ENCODE measurements around the gene HRH4.

HRH4 gene

DNA sequence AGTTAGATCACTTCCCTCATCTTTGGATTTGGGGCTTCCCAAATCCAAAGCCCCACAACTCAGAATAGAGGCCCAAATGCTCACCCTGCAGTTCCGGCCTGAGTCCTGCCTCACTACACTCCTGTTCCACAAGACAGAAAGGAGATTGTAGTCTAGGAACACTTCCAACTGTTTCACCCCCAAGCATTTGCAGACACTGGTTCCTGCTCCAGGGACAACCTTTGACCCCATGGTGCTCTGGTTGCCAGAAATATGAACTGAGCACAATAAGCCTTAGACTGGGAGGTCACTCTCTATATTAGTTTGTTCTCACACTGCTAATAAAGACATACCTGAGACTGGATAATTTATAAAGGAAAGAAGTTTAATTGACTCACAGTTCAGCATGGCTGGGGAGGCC, 49.0 kb downstream of the HRH4 start:
- DNase-seq (ENCODE audit: low read depth), result no peak

DNA sequence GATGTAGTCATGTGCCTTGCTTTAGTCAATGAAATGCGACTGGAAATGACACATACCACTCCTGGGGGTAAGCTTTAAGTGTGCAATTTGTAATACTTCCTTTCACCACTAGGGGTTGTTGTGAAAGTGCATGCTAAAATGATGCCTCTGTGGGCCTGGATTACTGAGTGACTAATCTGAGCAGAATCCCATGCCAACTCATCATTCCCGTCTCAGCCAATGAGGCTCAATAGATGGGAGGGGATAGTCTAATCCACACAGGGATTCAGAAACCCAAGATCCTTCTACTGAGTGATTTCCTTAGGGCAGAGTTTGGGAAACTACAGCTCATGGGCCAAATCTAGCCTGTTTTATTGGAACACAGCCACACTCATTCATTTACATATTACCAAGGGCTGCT, 54.0 kb downstream of the HRH4 start:
- no peak for DNase-seq (ENCODE audit: low read depth)

DNA sequence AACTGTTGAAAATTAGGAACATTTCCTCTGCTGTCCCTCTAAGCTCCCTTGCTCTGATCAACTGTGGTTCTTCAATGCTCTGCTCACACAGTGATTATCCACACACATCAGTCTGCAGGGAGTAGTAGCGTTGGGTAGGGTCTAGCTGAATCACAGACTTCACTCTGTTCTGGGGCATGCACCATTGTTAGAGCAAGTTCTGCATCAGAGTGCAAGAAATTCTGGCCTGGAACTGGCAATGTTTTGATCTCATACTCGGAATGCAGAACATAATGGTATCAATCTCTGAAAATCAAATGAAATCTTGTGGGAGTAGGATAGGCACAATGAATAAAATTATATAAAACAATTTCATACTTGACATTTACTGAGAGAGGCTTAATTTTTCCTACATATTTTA, 55.3 kb downstream of the HRH4 start:
- no peak for DNase-seq (ENCODE audit: low read depth)

GRCh38 chr18:24516261-24516660, 55.8 kb downstream of the HRH4 start:
- DNase-seq (ENCODE audit: low read depth), result no peak

GRCh38 chr18:24517554-24517953, 57.1 kb downstream of the HRH4 start:
- DNase-seq (ENCODE audit: low read depth), result no peak

DNA sequence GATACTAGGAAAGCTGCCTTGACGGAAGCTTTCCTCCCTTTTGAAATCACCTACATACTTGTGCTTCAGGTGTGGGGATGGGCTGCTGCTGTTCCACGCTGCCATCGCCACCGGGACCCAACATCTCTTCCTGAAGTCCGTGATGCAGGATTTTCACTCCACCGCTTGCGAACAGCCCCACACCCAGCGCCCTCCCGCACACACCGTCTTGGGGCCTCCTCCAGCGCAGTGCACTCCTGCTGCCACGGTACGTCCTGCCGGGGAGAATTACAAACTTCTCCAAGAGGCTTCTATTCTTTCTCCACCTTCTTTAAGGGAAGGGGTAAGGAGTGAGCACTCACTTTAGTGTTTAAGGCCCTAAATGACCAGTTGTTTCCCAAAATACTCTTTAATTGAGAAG, 58.2 kb downstream of the HRH4 start:
- DNase-seq (ENCODE audit: low read depth), result no peak
